ENCODE measurements around the gene C6orf89.
"Not testable (repeated sequence)": the region's sequence is repeated elsewhere in the genome, so short reads cannot be mapped to it uniquely, and the experiment has no call there.

Gene C6orf89

GRCh38 chr6:36888115-36888643 lies 2.4 kb downstream of the C6orf89 start:
- no peak for DNase-seq (ENCODE audit: low spot score)

- DNase-seq (ENCODE audit: low spot score): no peak
These were observed 3.1 kb downstream of the C6orf89 start for GRCh38 chr6:36888654-36889481.

GRCh38 chr6:36890112-36890663 lies 4.4 kb downstream of the C6orf89 start:
- no peak for DNase-seq (ENCODE audit: low spot score)

GRCh38 chr6:36891153-36891552 lies 5.4 kb downstream of the C6orf89 start:
- DNase-seq (ENCODE audit: low spot score): not testable (repeated sequence)

GRCh38 chr6:36893976-36894932 lies 8.5 kb downstream of the C6orf89 start:
- no peak for DNase-seq (ENCODE audit: low spot score)

GRCh38 chr6:36897609-36898008 lies 11.9 kb downstream of the C6orf89 start:
- DNase-seq (ENCODE audit: low spot score): peak; percentile 29

GRCh38 chr6:36904114-36904513 lies 18.4 kb downstream of the C6orf89 start:
- DNase-seq (ENCODE audit: low spot score): no peak

GRCh38 chr6:36904851-36905393 lies 19.2 kb downstream of the C6orf89 start:
- no peak for DNase-seq (ENCODE audit: low spot score)

- DNase-seq (ENCODE audit: low spot score): no peak
These were observed 21.0 kb downstream of the C6orf89 start for GRCh38 chr6:36906539-36907325.

GRCh38 chr6:36907781-36908180 lies 22.0 kb downstream of the C6orf89 start:
- no peak for DNase-seq (ENCODE audit: low spot score)

- no peak for DNase-seq (ENCODE audit: low spot score)
These were observed 23.0 kb downstream of the C6orf89 start for GRCh38 chr6:36908747-36909146.

- no peak for DNase-seq (ENCODE audit: low spot score)
These were observed 26.3 kb downstream of the C6orf89 start for GRCh38 chr6:36912030-36912454.

- no peak for DNase-seq (ENCODE audit: low spot score)
These were observed 26.8 kb downstream of the C6orf89 start for GRCh38 chr6:36912586-36912985.

GRCh38 chr6:36913082-36913481 lies 27.3 kb downstream of the C6orf89 start:
- no peak for DNase-seq (ENCODE audit: low spot score)

- peak; percentile 55 for DNase-seq (ENCODE audit: low spot score)
These were observed 28.6 kb downstream of the C6orf89 start for GRCh38 chr6:36914227-36914794.

GRCh38 chr6:36915599-36915998 lies 29.8 kb downstream of the C6orf89 start:
- DNase-seq (ENCODE audit: low spot score): no peak

- DNase-seq (ENCODE audit: low spot score): no peak
These were observed 30.4 kb downstream of the C6orf89 start for GRCh38 chr6:36916126-36916525.

- no peak for DNase-seq (ENCODE audit: low spot score)
These were observed 31.9 kb downstream of the C6orf89 start for GRCh38 chr6:36917541-36918193.

GRCh38 chr6:36920049-36920448 lies 34.3 kb downstream of the C6orf89 start:
- no peak for DNase-seq (ENCODE audit: low spot score)

- no peak for DNase-seq (ENCODE audit: low spot score)
These were observed 34.8 kb downstream of the C6orf89 start for GRCh38 chr6:36920546-36920945.

Data from iPS-NIHi11 (cell line).